CD8-positive, alpha-beta memory T cell (primary cell): ENCODE data around the gene MCF2L. TPM values are rescaled to one million over a fixed set of nuclear protein-coding genes. Genes with fewer than 3 reads are reported as not detected.

ENCODE experiments used
- CTCF ChIA-PET: fragments of 350-600 bp; sonication (Branson Sonifier 250); formaldehyde crosslinking; loops from one replicate; lab custom pipeline; 2021; ENCODE audit warnings: antibody characterized with exemption; lab: Charles Lee
- POLR2A ChIA-PET: fragments of 350-600 bp; sonication (Branson Sonifier 250); formaldehyde crosslinking; loops from one replicate; lab custom pipeline; 2021; ENCODE audit warnings: antibody characterized with exemption; lab: Charles Lee
- DNase-seq, 5 donors: peaks; one replicate each; pipeline versions ENCODE4 v3.0.0 to v3.0.0-alpha.2; 2020 to 2022; ENCODE audit warnings: mixed read lengths in 1 of 5
- H3K27ac ChIP-seq: one replicate; pipeline ENCODE4 v1.7.0; 2013; ENCODE audit warnings: low read depth, mild to moderate bottlenecking, low read length, moderate library complexity
- H3K27me3 ChIP-seq: 2 replicates; pipeline ENCODE4 v1.7.0; 2013; ENCODE audit warnings: low read length, mild to moderate bottlenecking; ENCODE audit not compliant: insufficient read depth, poor library complexity, severe bottlenecking
- H3K36me3 ChIP-seq: 2 replicates; pipeline ENCODE4 v1.7.0; 2013; ENCODE audit warnings: mild to moderate bottlenecking, low read length, moderate library complexity; ENCODE audit not compliant: insufficient read depth
- H3K4me1 ChIP-seq: 2 replicates; pipeline ENCODE4 v1.7.0; 2013; ENCODE audit warnings: mild to moderate bottlenecking, low read length, moderate library complexity; ENCODE audit not compliant: insufficient read depth
- H3K4me3 ChIP-seq: 2 replicates; pipeline ENCODE4 v1.7.0; 2013; ENCODE audit warnings: mild to moderate bottlenecking, low read length
- H3K9me3 ChIP-seq: 2 replicates; pipeline ENCODE4 v1.7.0; 2013; ENCODE audit warnings: mild to moderate bottlenecking, low read length
- H3K27ac Mint-ChIP-seq, 8 donors: one replicate each; pipeline ENCODE4 v1.8.0; 2020 to 2021; ENCODE audit warnings: mixed read lengths in 8 of 8, mild to moderate bottlenecking in 6 of 8, inconsistent platforms in 3 of 8, moderate library complexity in 3 of 8
- H3K27me3 Mint-ChIP-seq, 2 donors: one replicate each; pipeline ENCODE4 v1.8.0; 2020 to 2021; ENCODE audit warnings: mixed read lengths in 2 of 2, mild to moderate bottlenecking in 1 of 2, moderate library complexity in 1 of 2
- H3K36me3 Mint-ChIP-seq, 3 donors: one replicate each; pipeline ENCODE4 v1.8.0; 2020 to 2021; ENCODE audit warnings: mixed read lengths in 3 of 3, inconsistent platforms in 1 of 3, mild to moderate bottlenecking in 1 of 3
- H3K4me1 Mint-ChIP-seq, 3 donors: one replicate each; pipeline ENCODE4 v1.8.0; 2020 to 2021; ENCODE audit warnings: mixed read lengths in 3 of 3, inconsistent platforms in 1 of 3, mild to moderate bottlenecking in 1 of 3
- H3K4me3 Mint-ChIP-seq, 7 donors: one replicate each; pipeline ENCODE4 v1.8.0; 2020 to 2021; ENCODE audit warnings: mixed read lengths in 7 of 7, mild to moderate bottlenecking in 6 of 7, moderate library complexity in 4 of 7, inconsistent platforms in 2 of 7
- H3K9me3 Mint-ChIP-seq, 5 donors: one replicate each; pipeline ENCODE4 v1.8.0; 2020 to 2022; ENCODE audit warnings: mixed read lengths in 5 of 5, mild to moderate bottlenecking in 3 of 5, moderate library complexity in 2 of 5, inconsistent platforms in 1 of 5
- polyA plus RNA-seq: library from polyadenylated mRNA; unstranded; fragments of 300-500 nt; fragmentation: Illumina TruSeq; gene quantifications from one replicate; pipeline ENCODE4 v1.2.3, GENCODE V29; 2021
- total RNA-seq, 2 experiments: library from RNA; stranded (reverse); gene quantifications; one replicate each; pipeline ENCODE4 v1.2.3, GENCODE V29; 2021

The MCF2L gene
- total and polyA plus RNA-seq, 3 experiments from 2014 or later = 2.5 to 9.6 (median 9.1) TPM

GRCh38 chr13:113061796-113062425 is 92.9 kb downstream of the MCF2L start:
- no peaks in the 10 kb centered on the region for H3K27me3 Mint-ChIP-seq
- no peak overlapping the region for H3K27ac Mint-ChIP-seq
- Histone ChIP-seq H3K27me3 (no peaks in the 10 kb centered on the region), H3K9me3 (no peaks in the 10 kb centered on the region), H3K4me3 (no peak overlapping the region), H3K4me1 (no peaks in the 10 kb centered on the region), H3K36me3 (no peaks in the 10 kb centered on the region), H3K27ac (no peak overlapping the region)
- no peak overlapping the region for H3K4me3 Mint-ChIP-seq
- DNase-seq = peak in 1 of 5 donors; percentile 18
- CTCF ChIA-PET = no interaction called here
- peaks cover 0 to 24% (median 1%) of the 10 kb centered on the region in 3 donors for H3K36me3 Mint-ChIP-seq
- POLR2A ChIA-PET = no interaction called here
- no peaks in the 10 kb centered on the region for H3K9me3 Mint-ChIP-seq
- no peaks in the 10 kb centered on the region for H3K4me1 Mint-ChIP-seq

- Histone ChIP-seq H3K27ac (no peak overlapping the region), H3K27me3 (no peaks in the 10 kb centered on the region), H3K4me3 (no peak overlapping the region), H3K4me1 (no peaks in the 10 kb centered on the region), H3K36me3 (no peaks in the 10 kb centered on the region), H3K9me3 (no peaks in the 10 kb centered on the region)
- Mint-ChIP-seq H3K27ac (no peak overlapping the region), H3K4me1 (no peaks in the 10 kb centered on the region), H3K9me3 (no peaks in the 10 kb centered on the region), H3K4me3 (no peak overlapping the region), H3K27me3 (no peaks in the 10 kb centered on the region), H3K36me3 (peaks cover 0 to 24% (median 1%) of the 10 kb centered on the region in 3 donors)
- ChIA-PET CTCF (no interaction called here), POLR2A (no interaction called here)
- peak in 1 of 5 donors; percentile 5 for DNase-seq
Measured at GRCh38 chr13:113062691-113063090, 93.7 kb downstream of the MCF2L start.

GRCh38 chr13:113063091-113063491 is 94.1 kb downstream of the MCF2L start:
- no peak overlapping the region for H3K4me3 ChIP-seq
- no peaks in the 10 kb centered on the region for H3K36me3 ChIP-seq
- peaks cover 0 to 24% (median 1%) of the 10 kb centered on the region in 3 donors for H3K36me3 Mint-ChIP-seq
- H3K9me3 Mint-ChIP-seq = no peaks in the 10 kb centered on the region
- H3K4me1 Mint-ChIP-seq = no peaks in the 10 kb centered on the region
- H3K27ac ChIP-seq = no peak overlapping the region
- no peaks in the 10 kb centered on the region for H3K27me3 ChIP-seq
- POLR2A ChIA-PET = no interaction called here
- H3K27me3 Mint-ChIP-seq = no peaks in the 10 kb centered on the region
- no peak overlapping the region for H3K27ac Mint-ChIP-seq
- no peak overlapping the region for H3K4me3 Mint-ChIP-seq
- H3K4me1 ChIP-seq = no peaks in the 10 kb centered on the region
- CTCF ChIA-PET = no interaction called here
- H3K9me3 ChIP-seq = no peaks in the 10 kb centered on the region
- DNase-seq = peak in 1 of 5 donors; percentile 25

GRCh38 chr13:113064000-113064533 is 95.1 kb downstream of the MCF2L start:
- Mint-ChIP-seq H3K36me3 (peaks cover 0 to 24% (median 1%) of the 10 kb centered on the region in 3 donors), H3K4me3 (no peak overlapping the region)

GRCh38 chr13:113064534-113065405 is 95.8 kb downstream of the MCF2L start:
- H3K4me3 ChIP-seq = no peak overlapping the region
- no peak overlapping the region for H3K4me3 Mint-ChIP-seq
- H3K9me3 Mint-ChIP-seq = no peaks in the 10 kb centered on the region
- H3K27me3 ChIP-seq = no peaks in the 10 kb centered on the region
- H3K27me3 Mint-ChIP-seq = no peaks in the 10 kb centered on the region
- H3K4me1 ChIP-seq = no peaks in the 10 kb centered on the region
- no peaks in the 10 kb centered on the region for H3K9me3 ChIP-seq
- H3K27ac ChIP-seq = no peak overlapping the region
- peaks cover 0 to 21% (median 1%) of the 10 kb centered on the region in 3 donors for H3K36me3 Mint-ChIP-seq
- DNase-seq = peak in 1 of 5 donors; percentile 20
- H3K4me1 Mint-ChIP-seq = no peaks in the 10 kb centered on the region
- H3K27ac Mint-ChIP-seq = no peak overlapping the region
- ChIA-PET POLR2A (no interaction called here), CTCF (no interaction called here)
- H3K36me3 ChIP-seq = no peaks in the 10 kb centered on the region

More at GRCh38 chr13:113064000-113064533, 95.1 kb downstream of the MCF2L start:
- no peaks in the 10 kb centered on the region for H3K9me3 ChIP-seq
- Mint-ChIP-seq H3K27me3 (no peaks in the 10 kb centered on the region), H3K9me3 (no peaks in the 10 kb centered on the region), H3K27ac (no peak overlapping the region), H3K4me1 (no peaks in the 10 kb centered on the region)
- ChIA-PET CTCF (no interaction called here), POLR2A (no interaction called here)
- H3K4me1 ChIP-seq = no peaks in the 10 kb centered on the region
- no peak overlapping the region for H3K27ac ChIP-seq
- H3K27me3 ChIP-seq = no peaks in the 10 kb centered on the region
- peak in 1 of 5 donors; percentile 31 for DNase-seq
- H3K36me3 ChIP-seq = no peaks in the 10 kb centered on the region
- no peak overlapping the region for H3K4me3 ChIP-seq

- Mint-ChIP-seq H3K4me3 (no peak overlapping the region), H3K27me3 (no peaks in the 10 kb centered on the region), H3K36me3 (peaks cover 0 to 25% (median 6%) of the 10 kb centered on the region in 3 donors), H3K27ac (no peak overlapping the region), H3K4me1 (no peaks in the 10 kb centered on the region), H3K9me3 (no peaks in the 10 kb centered on the region)
- Histone ChIP-seq H3K36me3 (no peaks in the 10 kb centered on the region), H3K27ac (no peak overlapping the region), H3K27me3 (no peaks in the 10 kb centered on the region), H3K9me3 (no peaks in the 10 kb centered on the region), H3K4me3 (no peak overlapping the region), H3K4me1 (no peaks in the 10 kb centered on the region)
- POLR2A ChIA-PET = no interaction called here
- CTCF ChIA-PET = interaction anchor here (1.3 kb wide), 1 partner anchor 118 kb away, joined by 3 read pairs; no protein-coding TSS in a partner anchor
- peak in 1 of 5 donors; percentile 24 for DNase-seq
Measured at GRCh38 chr13:113065406-113066141, 96.6 kb downstream of the MCF2L start.

GRCh38 chr13:113066142-113066455 is 97.1 kb downstream of the MCF2L start:
- Mint-ChIP-seq H3K27me3 (no peaks in the 10 kb centered on the region), H3K9me3 (no peaks in the 10 kb centered on the region), H3K27ac (no peak overlapping the region), H3K4me3 (no peak overlapping the region), H3K36me3 (peaks cover 0 to 30% (median 9%) of the 10 kb centered on the region in 3 donors), H3K4me1 (no peaks in the 10 kb centered on the region)
- no peak overlapping the region for H3K27ac ChIP-seq
- no peaks in the 10 kb centered on the region for H3K4me1 ChIP-seq
- POLR2A ChIA-PET = no interaction called here
- H3K4me3 ChIP-seq = no peak overlapping the region
- no peaks in the 10 kb centered on the region for H3K27me3 ChIP-seq
- H3K36me3 ChIP-seq = no peaks in the 10 kb centered on the region
- H3K9me3 ChIP-seq = no peaks in the 10 kb centered on the region
- CTCF ChIA-PET = interaction anchor here (1.3 kb wide), 1 partner anchor 117 kb away, joined by 3 read pairs; no protein-coding TSS in a partner anchor
- peak in 1 of 5 donors; percentile 1 for DNase-seq
